Neural cell (in vitro differentiated cells): Measurements from ENCODE around the gene LSM10. TPM values are rescaled to one million over a fixed set of nuclear protein-coding genes. Genes with fewer than 3 reads are reported as not detected.

Experiments
- H2AFZ ChIP-seq: fragments of 200-600, 300-800 bp; sonication (generic), shearing (Covaris generic); 2 replicates; pipeline ENCODE4 v1.6.0; 2014; ENCODE audit warnings: low read depth, mild to moderate bottlenecking, antibody characterized with exemption, low read length, moderate library complexity
- H3F3A ChIP-seq: fragments of 200-600 bp; shearing (Covaris generic); 2 replicates; pipeline ENCODE4 v1.6.1; 2016; ENCODE audit warnings: mild to moderate bottlenecking, moderate library complexity, mixed read lengths, antibody characterized with exemption, low read length; ENCODE audit not compliant: insufficient read depth, poor library complexity, severe bottlenecking
- H3K27ac ChIP-seq: fragments of 200-600, 300-800 bp; sonication (generic), shearing (Covaris generic); 2 replicates; pipeline ENCODE4 v1.5.1; 2014; ENCODE audit warnings: mild to moderate bottlenecking, low read length, moderate library complexity
- H3K27me3 ChIP-seq: fragments of 300-800, 200-600 bp; sonication (generic), shearing (Covaris generic); 2 replicates; pipeline ENCODE4 v1.6.0; 2014; ENCODE audit warnings: mild to moderate bottlenecking, low read depth, low read length, moderate library complexity; ENCODE audit not compliant: insufficient read depth
- H3K36me3 ChIP-seq: fragments of 300-800, 200-600 bp; sonication (generic), shearing (Covaris generic); 2 replicates; pipeline ENCODE4 v1.5.1; 2014; ENCODE audit warnings: mild to moderate bottlenecking, antibody characterized with exemption, low read length, moderate library complexity; ENCODE audit not compliant: insufficient read depth
- H3K4me2 ChIP-seq: fragments of 300-800, 200-600 bp; sonication (generic), shearing (Covaris generic); 2 replicates; pipeline ENCODE4 v1.6.0; 2014; ENCODE audit warnings: mild to moderate bottlenecking, low read length
- H3K4me3 ChIP-seq: fragments of 300-800, 200-600 bp; sonication (generic), shearing (Covaris generic); 2 replicates; pipeline ENCODE4 v1.5.1; 2014; ENCODE audit warnings: mild to moderate bottlenecking, low read length, moderate library complexity
- H3K79me2 ChIP-seq: fragments of 200-600 bp; shearing (Covaris generic); replicated peaks from 2 replicates; pipeline ENCODE4 v1.6.0; 2014; ENCODE audit warnings: mild to moderate bottlenecking, low read length, moderate library complexity; ENCODE audit not compliant: insufficient read depth
- H3K9ac ChIP-seq: fragments of 300-800, 200-600 bp; sonication (generic), shearing (Covaris generic); 2 replicates; pipeline ENCODE4 v1.6.1; 2016; ENCODE audit warnings: mild to moderate bottlenecking, low read length, mixed read lengths
- H3K9me2 ChIP-seq: fragments of 200-600 bp; shearing (Covaris generic); 2 replicates; pipeline ENCODE4 v1.6.1; 2016; ENCODE audit warnings: mild to moderate bottlenecking, low read length, mixed read lengths; ENCODE audit not compliant: insufficient read depth
- H3K9me3 ChIP-seq: fragments of 200-600, 300-800 bp; sonication (generic), shearing (Covaris generic); 2 replicates; pipeline ENCODE4 v1.6.1; 2016; ENCODE audit warnings: mild to moderate bottlenecking, mixed run types, low read length, moderate library complexity, mixed read lengths
- H4K20me1 ChIP-seq: fragments of 200-600 bp; shearing (Covaris generic); 2 replicates; pipeline ENCODE4 v1.6.1; 2016; ENCODE audit warnings: mild to moderate bottlenecking, mixed run types; ENCODE audit not compliant: insufficient read depth
- CTCF ChIP-seq: fragments of 450-650 bp; IDR thresholded peaks from 2 replicates; pipeline ENCODE4 v1.5.1; 2014; ENCODE audit warnings: antibody characterized with exemption, mild to moderate bottlenecking, moderate library complexity; ENCODE audit not compliant: poor library complexity, severe bottlenecking
- EP300 ChIP-seq: fragments of 450-650 bp; conservative IDR thresholded peaks from 2 replicates; pipeline ENCODE4 v1.6.1; 2014; ENCODE audit warnings: antibody characterized with exemption, mild to moderate bottlenecking, moderate library complexity; ENCODE audit not compliant: poor library complexity, severe bottlenecking
- EZH2 ChIP-seq: fragments of 200-600, 300-800 bp; shearing (Covaris generic), sonication (generic); IDR thresholded peaks from 2 replicates; pipeline ENCODE4 v1.6.1; 2014; ENCODE audit warnings: antibody characterized with exemption, low read length, borderline replicate concordance, mild to moderate bottlenecking; ENCODE audit not compliant: insufficient read depth, poor library complexity, severe bottlenecking
- MXI1 ChIP-seq: fragments of 450-650 bp; conservative IDR thresholded peaks from 2 replicates; pipeline ENCODE4 v1.6.1; 2014; ENCODE audit warnings: antibody characterized with exemption, mild to moderate bottlenecking; ENCODE audit not compliant: poor library complexity, severe bottlenecking
- POLR2AphosphoS5 ChIP-seq: IDR thresholded peaks from 2 replicates; pipeline ENCODE4 v1.6.1; 2012
- RAD21 ChIP-seq: fragments of 450-650 bp; conservative IDR thresholded peaks from 2 replicates; pipeline ENCODE4 v1.6.1; 2014; ENCODE audit warnings: antibody characterized with exemption, mild to moderate bottlenecking, moderate library complexity
- REST ChIP-seq: IDR thresholded peaks from 2 replicates; pipeline ENCODE4 v1.6.1; 2012; ENCODE audit warnings: borderline replicate concordance
- SMC3 ChIP-seq: fragments of 450-650 bp; conservative IDR thresholded peaks from 2 replicates; pipeline ENCODE4 v1.6.1; 2014; ENCODE audit warnings: antibody characterized with exemption, mild to moderate bottlenecking, moderate library complexity; ENCODE audit not compliant: poor library complexity
- TAF1 ChIP-seq: IDR thresholded peaks from 2 replicates; pipeline ENCODE4 v1.6.1; 2012; ENCODE audit warnings: low read depth
- polyA plus RNA-seq: library from polyadenylated mRNA; depleted of rRNA; stranded (reverse); fragments of >200 nt; gene quantifications from 2 replicates; pipeline ENCODE4 v1.2.3, GENCODE V29; 2014

Gene LSM10
- polyA plus RNA-seq, 1 donor from 2014 or later, result 1.3 TPM

GRCh38 chr1:36414384-36414783, 16.7 kb upstream of the LSM10 start:
- no peaks in the 10 kb centered on the region for H3K36me3 ChIP-seq

More at GRCh38 chr1:36414384-36414783, 16.7 kb upstream of the LSM10 start:
- Histone ChIP-seq H3K27ac (no peak overlapping the region), H3K79me2 (no peaks in the 10 kb centered on the region), H2AFZ (no peak overlapping the region), H3K9me3 (no peaks in the 10 kb centered on the region), H4K20me1 (no peaks in the 10 kb centered on the region), H3K27me3 (no peaks in the 10 kb centered on the region), H3K9ac (no peak overlapping the region), H3F3A (no peaks in the 10 kb centered on the region), H3K9me2 (no peaks in the 10 kb centered on the region), H3K4me3 (no peak overlapping the region), H3K4me2 (no peak overlapping the region)
- TF ChIP-seq CTCF (no peak), EZH2 (no peak), MXI1 (no peak), POLR2AphosphoS5 (no peak), RAD21 (no peak), SMC3 (no peak), EP300 (no peak), REST (no peak), TAF1 (no peak)
